MCF 10A (cell line): Measurements from ENCODE around the gene DRC1. TPM values are rescaled to one million over a fixed set of nuclear protein-coding genes. Genes with fewer than 3 reads are reported as not detected.

Experiments used
- BruUV-seq: library from RNA; stranded (reverse); fragments of 400-500 nt; replicated peaks from 2 replicates; lab custom pipeline; 2021; lab: Mats Ljungman, UMichigan
- CTCF ChIA-PET: fragments of 300-600 bp; sonication (Branson Sonifier 250); formaldehyde crosslinking; extraction: SDS; loops from one replicate; lab custom pipeline; 2021; ENCODE audit warnings: antibody characterized with exemption, inconsistent platforms; lab: Yijun Ruan, JAX
- POLR2A ChIA-PET: fragments of 300-600, 350-650 bp; sonication (Branson Sonifier 250); formaldehyde crosslinking; extraction: SDS; loops from one replicate; lab custom pipeline; 2020; ENCODE audit warnings: antibody characterized with exemption, inconsistent platforms; lab: Yijun Ruan, JAX
- DNase-seq: peaks from one replicate; pipeline ENCODE4 v3.0.0-alpha.2; 2018; ENCODE audit not compliant: unreplicated experiment
- H3K27ac Mint-ChIP-seq: one replicate; pipeline ENCODE4 v1.8.0; 2022; ENCODE audit warnings: mild to moderate bottlenecking, low read depth, mixed read lengths; ENCODE audit not compliant: unreplicated experiment
- H3K27me3 Mint-ChIP-seq: one replicate; pipeline ENCODE4 v1.8.0; 2022; ENCODE audit warnings: mixed read lengths; ENCODE audit not compliant: insufficient read depth, unreplicated experiment
- H3K36me3 Mint-ChIP-seq: one replicate; pipeline ENCODE4 v1.8.0; 2022; ENCODE audit warnings: mild to moderate bottlenecking, moderate library complexity, mixed read lengths; ENCODE audit not compliant: insufficient read depth, unreplicated experiment
- H3K4me1 Mint-ChIP-seq: one replicate; pipeline ENCODE4 v1.8.0; 2022; ENCODE audit warnings: mixed read lengths; ENCODE audit not compliant: insufficient read depth, unreplicated experiment
- H3K4me3 Mint-ChIP-seq: one replicate; pipeline ENCODE4 v1.8.0; 2022; ENCODE audit warnings: mild to moderate bottlenecking, moderate library complexity, mixed read lengths; ENCODE audit not compliant: unreplicated experiment
- H3K9me3 Mint-ChIP-seq: one replicate; pipeline ENCODE4 v1.8.0; 2022; ENCODE audit warnings: mixed read lengths; ENCODE audit not compliant: unreplicated experiment
- CTCF ChIP-seq: fragments of 200-600 bp; IDR thresholded peaks from one replicate; pipeline ENCODE4 v1.8.0; 2022; ENCODE audit warnings: antibody characterized with exemption, mild to moderate bottlenecking; ENCODE audit not compliant: unreplicated experiment
- intact Hi-C: fragments of 100-400 bp; cut with micrococcal nuclease; formaldehyde crosslinking; loops from 2 replicates; pipeline ENCODE4 v1.14.1; 2022
- total RNA-seq: library from RNA; stranded (reverse); gene quantifications from 2 replicates; pipeline ENCODE4 v1.2.3, GENCODE V29; 2022

The DRC1 gene
- total RNA-seq, 1 experiment from 2014 or later = not detected

- no peak overlapping the region for H3K27ac Mint-ChIP-seq
- intact Hi-C loops = no loop called here
- DNase-seq = no peak
- no peaks in the 10 kb centered on the region for H3K4me1 Mint-ChIP-seq
- TF ChIP-seq CTCF = no peak
- ChIA-PET POLR2A (interaction anchor here (0.7 to 1.3 kb wide), 3 partner anchors 13 to 66 kb away, joined by 3 to 6 read pairs (median 3); partner anchors contain the start of gene DRC1), CTCF (interaction anchor here (0.6 to 0.9 kb wide), 3 partner anchors 164 to 492 kb away, joined by 3 to 5 read pairs (median 3); no protein-coding TSS in a partner anchor)
- H3K27me3 Mint-ChIP-seq = peaks cover 1% of the 10 kb centered on the region
- no peak overlapping the region for H3K4me3 Mint-ChIP-seq
- no peaks in the 10 kb centered on the region for H3K36me3 Mint-ChIP-seq
- BruUV-seq = no TSS peak
- H3K9me3 Mint-ChIP-seq = no peaks in the 10 kb centered on the region
Measured at GRCh38 chr2:26414311-26414710, 12.6 kb downstream of the DRC1 start.

DNA sequence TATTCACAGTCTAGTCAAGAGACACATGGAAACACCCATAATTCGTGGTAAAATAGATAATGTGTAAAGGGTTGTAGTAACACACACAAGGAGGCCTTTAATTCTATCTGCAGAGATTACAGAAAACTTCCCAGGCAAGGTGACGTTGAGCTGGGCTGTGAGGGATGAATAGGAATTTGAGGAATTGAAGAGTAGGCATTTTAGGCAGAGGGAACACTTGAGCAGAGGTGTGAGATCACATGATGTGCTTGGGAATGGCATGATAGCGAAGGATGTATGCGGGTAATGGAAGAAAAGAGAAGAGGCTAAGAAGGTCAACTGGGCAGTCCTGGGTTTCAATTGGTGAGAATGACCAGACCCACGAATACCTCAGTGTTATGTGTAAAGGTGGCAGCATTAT lies 20.2 kb downstream of the DRC1 start:
- Mint-ChIP-seq H3K4me1 (no peaks in the 10 kb centered on the region), H3K4me3 (no peak overlapping the region), H3K9me3 (no peaks in the 10 kb centered on the region), H3K27me3 (peaks cover 9% of the 10 kb centered on the region), H3K27ac (no peak overlapping the region), H3K36me3 (no peaks in the 10 kb centered on the region)
- ChIA-PET CTCF (no interaction called here), POLR2A (no interaction called here)
- DNase-seq = no peak
- no peak for TF ChIP-seq CTCF
- BruUV-seq = no TSS peak
- intact Hi-C loops = no loop called here

- CTCF ChIA-PET = no interaction called here
- POLR2A ChIA-PET = no interaction called here
- intact Hi-C loops = no loop called here
- TF ChIP-seq CTCF = no peak
- BruUV-seq = no TSS peak
- no peak for DNase-seq
- peaks cover 9% of the 10 kb centered on the region for H3K27me3 Mint-ChIP-seq
- H3K36me3 Mint-ChIP-seq = no peaks in the 10 kb centered on the region
- H3K27ac Mint-ChIP-seq = no peak overlapping the region
- H3K9me3 Mint-ChIP-seq = no peaks in the 10 kb centered on the region
- H3K4me3 Mint-ChIP-seq = no peak overlapping the region
- no peaks in the 10 kb centered on the region for H3K4me1 Mint-ChIP-seq
Measured at GRCh38 chr2:26422947-26423629, 21.4 kb downstream of the DRC1 start.

- TF ChIP-seq CTCF = no peak
- no peak overlapping the region for H3K27ac Mint-ChIP-seq
- no peak overlapping the region for H3K4me3 Mint-ChIP-seq
- H3K9me3 Mint-ChIP-seq = no peaks in the 10 kb centered on the region
- no TSS peak for BruUV-seq
- H3K4me1 Mint-ChIP-seq = no peaks in the 10 kb centered on the region
- H3K27me3 Mint-ChIP-seq = peaks cover 9% of the 10 kb centered on the region
- no peak for DNase-seq
- no peaks in the 10 kb centered on the region for H3K36me3 Mint-ChIP-seq
- intact Hi-C loops = no loop called here
- ChIA-PET POLR2A (no interaction called here), CTCF (no interaction called here)
Measured at GRCh38 chr2:26423750-26424149, 22.0 kb downstream of the DRC1 start.
